MM.1S (cell line): ENCODE data around the gene CUL1.
A peak's percentile ranks its signal among the peaks of the same experiment; 100 is the strongest.

ENCODE experiments used
- DNase-seq: peaks from one replicate; pipeline ENCODE4 v3.0.0-alpha.2; 2015
- H2AFZ ChIP-seq: fragments of 300-600 bp; sonication (generic); 2 replicates; pipeline ENCODE4 v1.6.0; 2016; ENCODE audit warnings: antibody characterized with exemption, low read length
- H3F3A ChIP-seq: fragments of 300-600 bp; sonication (generic); 2 replicates; pipeline ENCODE4 v1.6.1; 2016; ENCODE audit warnings: mild to moderate bottlenecking, antibody characterized with exemption, low read length, moderate library complexity, mixed read lengths; ENCODE audit not compliant: insufficient read depth
- H3K27ac ChIP-seq: fragments of 300-600 bp; sonication (generic); 2 replicates; pipeline ENCODE4 v1.5.1; 2016; ENCODE audit warnings: mild to moderate bottlenecking, low read length
- H3K27me3 ChIP-seq: fragments of 300-600 bp; sonication (generic); replicated peaks from 2 replicates; pipeline ENCODE4 v1.6.0; 2016; ENCODE audit warnings: low read length; ENCODE audit not compliant: insufficient read depth
- H3K36me3 ChIP-seq: fragments of 300-600 bp; sonication (generic); replicated peaks from 2 replicates; pipeline ENCODE4 v1.6.1; 2016; ENCODE audit warnings: mild to moderate bottlenecking, low read length, mixed read lengths; ENCODE audit not compliant: insufficient read depth
- H3K4me1 ChIP-seq: fragments of 300-600 bp; sonication (generic); 2 replicates; pipeline ENCODE4 v1.6.1; 2016; ENCODE audit warnings: low read length, mixed read lengths
- H3K4me2 ChIP-seq: fragments of 300-600 bp; sonication (generic); 2 replicates; pipeline ENCODE4 v1.6.0; 2016; ENCODE audit warnings: low read depth, low read length
- H3K4me3 ChIP-seq: fragments of 300-600 bp; sonication (generic); 2 replicates; pipeline ENCODE4 v1.5.1; 2016; ENCODE audit warnings: low read length, mixed read lengths
- H3K79me2 ChIP-seq: fragments of 300-600 bp; sonication (generic); 2 replicates; pipeline ENCODE4 v1.6.1; 2016; ENCODE audit warnings: mixed run types, low read length, mixed read lengths
- H3K9ac ChIP-seq: fragments of 300-600 bp; sonication (generic); 2 replicates; pipeline ENCODE4 v1.6.1; 2016; ENCODE audit warnings: low read length, mixed read lengths
- H3K9me2 ChIP-seq: fragments of 300-600 bp; sonication (generic); replicated peaks from 2 replicates; pipeline ENCODE4 v1.6.1; 2016; ENCODE audit warnings: mild to moderate bottlenecking, low read length, mixed read lengths; ENCODE audit not compliant: insufficient read depth
- H3K9me3 ChIP-seq: fragments of 300-600 bp; sonication (generic); replicated peaks from 2 replicates; pipeline ENCODE4 v1.6.1; 2016; ENCODE audit warnings: mild to moderate bottlenecking, low read length, mixed read lengths; ENCODE audit not compliant: insufficient read depth
- H4K20me1 ChIP-seq: fragments of 300-600 bp; sonication (generic); 2 replicates; pipeline ENCODE4 v1.6.1; 2016; ENCODE audit warnings: mild to moderate bottlenecking, low read length, moderate library complexity, mixed read lengths; ENCODE audit not compliant: insufficient read depth
- CTCF ChIP-seq: fragments of 300-600 bp; sonication (generic); IDR thresholded peaks from 2 replicates; pipeline ENCODE4 v1.5.1; 2016; ENCODE audit warnings: antibody characterized with exemption, low read length, mixed read lengths
- EZH2 ChIP-seq: fragments of 300-600 bp; sonication (generic); optimal IDR thresholded peaks from 2 replicates; pipeline ENCODE3; 2017; ENCODE audit warnings: low read depth, mild to moderate bottlenecking, antibody characterized with exemption, low read length, mixed read lengths
- EZH2phosphoT487 ChIP-seq: fragments of 300-600 bp; sonication (generic); IDR thresholded peaks from 2 replicates; pipeline ENCODE4 v1.6.1; 2018; ENCODE audit warnings: antibody characterized with exemption, low read length

Gene CUL1

GRCh38 chr7:148772297-148773089 lies 73.8 kb downstream of the CUL1 start:
- Histone ChIP-seq H3K27me3 (no peaks in the 10 kb centered on the region), H3K79me2 (peaks cover 80% of the 10 kb centered on the region), H3K9me3 (no peaks in the 10 kb centered on the region), H3K9ac (peak overlapping the region; percentile 17; the same call in 1 of the 2 replicates), H4K20me1 (no peaks in the 10 kb centered on the region; the same call in 1 of the 2 replicates), H3K4me2 (peak overlapping the region; percentile 30; the same call in 1 of the 2 replicates), H3K4me3 (no peak overlapping the region), H3K4me1 (peaks cover 25% of the 10 kb centered on the region), H3K9me2 (no peaks in the 10 kb centered on the region), H2AFZ (no peak overlapping the region), H3F3A (peaks cover 34% of the 10 kb centered on the region), H3K36me3 (peaks cover 20% of the 10 kb centered on the region; the same call in 1 of the 2 replicates), H3K27ac (peak overlapping the region; percentile 81)
- TF ChIP-seq EZH2phosphoT487 (no peak), CTCF (no peak), EZH2 (no peak)
- DNase-seq = peak; percentile 68

DNA sequence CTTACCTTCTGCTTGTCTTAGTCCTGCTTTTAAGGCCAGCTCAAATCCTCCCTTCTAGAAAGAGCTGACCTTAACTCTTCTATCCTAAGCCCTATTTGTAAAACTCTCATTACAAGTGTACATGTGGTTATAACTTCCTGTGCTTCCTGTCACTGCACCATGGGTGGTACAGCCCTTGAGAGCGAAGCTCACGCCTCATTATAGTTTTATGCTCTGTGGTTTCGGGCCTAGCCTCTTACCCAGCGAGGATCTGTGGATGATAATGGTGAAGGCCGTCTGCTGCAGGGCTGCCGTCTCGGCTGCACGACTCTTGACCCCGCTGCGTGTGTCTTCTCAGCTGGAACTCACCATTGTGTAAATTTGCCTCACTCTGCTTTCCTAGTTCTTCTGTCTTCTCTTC lies 74.6 kb downstream of the CUL1 start:
- Histone ChIP-seq H3K4me1 (peaks cover 25% of the 10 kb centered on the region), H4K20me1 (no peaks in the 10 kb centered on the region; the same call in 1 of the 2 replicates), H3K36me3 (peaks cover 15% of the 10 kb centered on the region; the same call in 1 of the 2 replicates), H2AFZ (no peak overlapping the region), H3K79me2 (peaks cover 79% of the 10 kb centered on the region), H3F3A (peaks cover 34% of the 10 kb centered on the region), H3K9me2 (no peaks in the 10 kb centered on the region), H3K9ac (peak overlapping the region; percentile 17; the same call in 1 of the 2 replicates), H3K27me3 (no peaks in the 10 kb centered on the region), H3K27ac (peak overlapping the region; percentile 81), H3K4me2 (peak overlapping the region; percentile 30; the same call in 1 of the 2 replicates), H3K9me3 (no peaks in the 10 kb centered on the region), H3K4me3 (no peak overlapping the region)
- TF ChIP-seq EZH2phosphoT487 (no peak), EZH2 (no peak), CTCF (no peak)
- DNase-seq = peak; percentile 93

DNA sequence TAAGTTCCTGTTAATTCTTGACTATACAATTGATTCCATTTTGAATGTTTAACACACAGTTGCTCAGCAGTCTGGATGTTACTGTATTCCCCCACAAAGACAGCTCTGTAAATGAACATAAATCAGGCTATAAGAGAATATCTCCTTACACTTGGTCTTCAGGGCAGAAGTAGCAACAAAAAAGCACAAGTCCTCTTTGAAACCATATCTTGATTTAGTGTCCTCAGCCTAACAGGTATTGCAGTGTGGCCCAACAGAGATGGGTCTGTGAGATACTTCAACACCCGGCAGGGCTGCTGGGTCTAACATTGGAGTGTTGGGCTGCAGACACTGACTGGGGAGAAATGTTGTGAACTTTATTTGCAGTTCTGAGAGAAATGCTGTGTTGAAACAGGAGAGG lies 75.8 kb downstream of the CUL1 start:
- Histone ChIP-seq H3K27me3 (no peaks in the 10 kb centered on the region), H3K9me2 (no peaks in the 10 kb centered on the region), H3F3A (peaks cover 34% of the 10 kb centered on the region), H3K4me1 (peaks cover 25% of the 10 kb centered on the region), H3K9ac (no peak overlapping the region), H3K9me3 (no peaks in the 10 kb centered on the region), H4K20me1 (no peaks in the 10 kb centered on the region; the same call in 1 of the 2 replicates), H3K79me2 (peaks cover 83% of the 10 kb centered on the region), H3K4me3 (no peak overlapping the region), H3K4me2 (no peak overlapping the region), H2AFZ (no peak overlapping the region), H3K27ac (no peak overlapping the region), H3K36me3 (peaks cover 20% of the 10 kb centered on the region; the same call in 1 of the 2 replicates)
- no peak for DNase-seq
- TF ChIP-seq CTCF (no peak), EZH2phosphoT487 (no peak), EZH2 (no peak)
